ENCODE results near the gene BOK.

The BOK gene

GRCh38 chr2:241539616-241540374 lies 18.8 kb upstream of the BOK start:
- no peak for DNase-seq

GRCh38 chr2:241540401-241540770 lies 18.2 kb upstream of the BOK start:
- DNase-seq = no peak

GRCh38 chr2:241540771-241541561 lies 17.6 kb upstream of the BOK start:
- no peak for DNase-seq

- no peak for DNase-seq
These were observed 16.8 kb upstream of the BOK start for GRCh38 chr2:241541564-241542277.

GRCh38 chr2:241542278-241542605 lies 16.3 kb upstream of the BOK start:
- no peak for DNase-seq

GRCh38 chr2:241545106-241545505 lies 13.4 kb upstream of the BOK start:
- DNase-seq = no peak

GRCh38 chr2:241545523-241546473 lies 12.7 kb upstream of the BOK start:
- DNase-seq = no peak

- no peak for DNase-seq
These were observed 11.6 kb upstream of the BOK start for GRCh38 chr2:241546771-241547498.

GRCh38 chr2:241547781-241548450 lies 10.6 kb upstream of the BOK start:
- DNase-seq = no peak

GRCh38 chr2:241548451-241548835 lies 10.1 kb upstream of the BOK start:
- no peak for DNase-seq

GRCh38 chr2:241550616-241551580 lies 7.6 kb upstream of the BOK start:
- DNase-seq = no peak

GRCh38 chr2:241551599-241551997 lies 6.9 kb upstream of the BOK start:
- no peak for DNase-seq

- no peak for DNase-seq
These were observed 6.4 kb upstream of the BOK start for GRCh38 chr2:241551998-241552737.

- no peak for DNase-seq
These were observed 5.1 kb upstream of the BOK start for GRCh38 chr2:241553512-241553830.

- no peak for DNase-seq
These were observed 4.6 kb upstream of the BOK start for GRCh38 chr2:241553981-241554380.

- DNase-seq = no peak
These were observed 3.8 kb upstream of the BOK start for GRCh38 chr2:241554610-241555322.

- no peak for DNase-seq
These were observed 2.8 kb upstream of the BOK start for GRCh38 chr2:241555711-241556110.

GRCh38 chr2:241556746-241557145 lies 1.8 kb upstream of the BOK start:
- DNase-seq = no peak

All from RPMI8226 (cell line).